Activated T-cell treated with anti-CD3 and anti-CD28 coated beads, Interleukin-2, amount 50 U/mL, for 48 hours (primary cell): ENCODE data around the gene OR51M1.

Experiments
- DNase-seq, 2 experiments: peaks; one replicate each; pipeline ENCODE4 v3.0.0-alpha.2; 2020

The OR51M1 gene

DNA sequence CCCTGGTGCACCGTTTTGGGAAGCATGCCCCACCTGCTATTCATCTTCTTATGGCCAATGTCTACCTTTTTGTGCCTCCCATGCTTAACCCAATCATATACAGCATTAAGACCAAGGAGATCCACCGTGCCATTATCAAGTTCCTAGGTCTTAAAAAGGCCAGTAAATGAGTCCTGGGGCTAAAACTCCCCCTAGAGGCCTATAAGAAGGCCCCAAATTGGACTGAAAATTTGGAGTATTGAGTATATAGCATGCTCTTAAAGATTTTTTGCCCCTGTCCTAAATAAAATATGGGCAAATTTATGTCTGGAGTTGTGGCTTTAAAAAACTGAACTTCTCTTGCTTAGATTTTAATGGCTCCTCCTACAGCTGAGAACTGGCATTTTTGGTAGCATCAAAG lies 6.6 kb downstream of the OR51M1 start:
- no peak for DNase-seq

DNA sequence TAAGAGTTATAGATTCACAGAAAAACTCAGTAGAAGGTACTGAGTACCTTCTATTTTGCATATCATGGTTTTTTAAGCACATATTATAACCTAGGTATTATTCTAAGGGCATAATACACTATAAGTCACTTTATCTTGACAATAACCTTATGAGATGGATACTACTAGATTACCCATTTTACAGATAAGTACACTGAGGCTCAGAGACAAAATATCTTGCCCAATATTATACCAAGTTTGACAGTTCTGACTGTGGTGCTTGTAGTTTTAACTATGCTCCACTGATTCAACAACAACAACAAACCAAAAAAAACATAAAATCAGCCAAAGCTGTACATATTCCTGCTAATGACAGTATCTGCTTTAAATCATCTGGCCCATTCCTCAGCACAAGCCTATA lies 10.5 kb downstream of the OR51M1 start:
- no peak for DNase-seq

DNA sequence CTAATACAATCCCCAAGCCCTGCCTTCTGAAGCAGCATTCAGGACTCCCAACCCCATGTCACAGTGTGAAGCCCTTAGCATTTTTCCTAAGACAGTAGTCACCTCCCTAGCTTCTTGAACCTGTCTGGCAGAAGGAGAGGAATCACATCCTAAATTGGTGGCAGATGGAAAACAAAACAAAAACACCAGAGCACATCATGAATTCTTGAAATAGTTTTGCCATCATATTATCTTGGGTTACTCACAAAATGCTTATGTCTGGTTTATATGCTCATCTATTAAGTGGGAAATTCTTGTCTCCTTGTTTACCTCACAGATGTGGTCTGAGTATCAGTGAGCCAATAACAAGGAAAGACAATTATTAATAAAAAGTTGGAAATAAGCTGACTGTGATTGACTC lies 15.3 kb downstream of the OR51M1 start:
- no peak for DNase-seq

DNA sequence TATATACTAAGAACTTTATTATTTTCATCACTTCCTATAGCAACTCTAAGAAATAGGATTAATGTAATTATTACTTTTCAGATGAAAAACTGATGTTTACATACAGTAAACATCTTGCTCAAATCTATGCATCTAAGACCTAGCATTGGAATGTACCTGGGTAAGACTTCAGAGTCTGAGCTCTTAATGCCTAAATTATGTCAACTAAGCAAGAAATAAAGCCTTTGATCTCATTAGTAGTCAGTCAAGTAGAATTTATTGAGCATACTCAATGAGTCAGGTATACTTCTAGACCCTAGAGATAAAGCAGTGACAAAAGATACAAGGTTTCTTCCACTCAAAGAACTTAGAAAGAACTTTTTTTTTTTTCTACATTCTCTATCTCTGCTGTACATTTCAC lies 21.6 kb downstream of the OR51M1 start:
- no peak for DNase-seq

DNA sequence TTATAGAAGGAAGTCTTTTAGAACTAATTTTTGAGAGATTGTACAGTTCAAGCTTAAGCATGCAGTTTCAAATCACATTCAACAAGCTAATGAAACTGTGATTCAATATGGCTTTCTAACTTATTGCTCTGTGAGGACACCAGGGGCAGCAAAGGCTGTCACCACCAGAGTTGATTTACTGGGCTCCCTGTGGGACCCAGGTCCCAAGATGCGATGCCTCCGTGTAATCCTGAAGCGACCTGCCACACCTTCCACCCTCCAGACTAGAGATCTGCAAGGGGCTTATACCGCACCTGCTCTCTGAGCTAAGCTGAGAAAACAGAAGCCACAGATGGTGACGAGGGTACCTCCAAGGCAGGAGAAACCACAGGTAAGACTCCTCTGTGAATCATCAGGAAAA lies 37.4 kb downstream of the OR51M1 start:
- DNase-seq: no peak

DNA sequence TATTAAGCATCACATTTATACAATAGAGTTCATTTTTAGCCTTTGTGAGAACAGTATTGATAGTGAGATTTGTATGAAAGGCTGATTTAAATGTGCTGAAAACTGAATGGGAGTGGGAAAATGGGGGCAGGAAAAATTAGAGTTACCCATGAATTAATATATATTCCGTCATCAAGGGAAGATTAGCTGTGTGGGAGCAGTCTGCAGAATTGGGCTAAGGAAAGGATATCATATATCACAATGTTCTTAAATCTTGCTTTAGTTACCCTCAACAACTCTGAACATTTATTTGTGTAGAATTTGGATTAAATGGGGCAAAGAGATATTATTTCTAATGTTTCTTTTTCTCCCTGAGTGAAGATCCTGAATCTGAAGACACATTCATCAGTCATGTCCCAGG lies 38.2 kb downstream of the OR51M1 start, which contains the start of gene OR51Q1:
TSS of gene OR51Q1 (plus strand) at position 301 of the 400 bp plus-strand sequence. CDS start at position 391, 90 bp downstream.
- DNase-seq: no peak

DNA sequence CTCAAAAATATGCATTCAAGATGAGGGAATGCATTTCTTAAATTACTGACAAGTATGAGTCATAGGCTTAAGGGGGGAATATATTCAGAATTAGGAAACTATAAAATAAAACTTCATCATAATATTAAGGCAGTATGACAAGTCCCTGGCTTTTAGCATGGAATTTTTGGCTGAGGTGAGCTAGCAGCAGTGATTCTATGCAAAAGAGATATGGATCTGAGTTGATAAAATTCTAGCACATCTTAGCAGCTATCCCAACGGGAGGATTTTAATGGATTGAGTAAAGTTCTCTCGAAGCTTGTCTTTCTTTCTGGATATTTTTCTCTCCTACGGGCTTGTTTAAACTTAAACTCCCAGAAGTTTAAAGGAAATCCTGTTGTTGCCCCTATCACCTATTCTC lies 39.5 kb downstream of the OR51M1 start:
- DNase-seq: no peak

DNA sequence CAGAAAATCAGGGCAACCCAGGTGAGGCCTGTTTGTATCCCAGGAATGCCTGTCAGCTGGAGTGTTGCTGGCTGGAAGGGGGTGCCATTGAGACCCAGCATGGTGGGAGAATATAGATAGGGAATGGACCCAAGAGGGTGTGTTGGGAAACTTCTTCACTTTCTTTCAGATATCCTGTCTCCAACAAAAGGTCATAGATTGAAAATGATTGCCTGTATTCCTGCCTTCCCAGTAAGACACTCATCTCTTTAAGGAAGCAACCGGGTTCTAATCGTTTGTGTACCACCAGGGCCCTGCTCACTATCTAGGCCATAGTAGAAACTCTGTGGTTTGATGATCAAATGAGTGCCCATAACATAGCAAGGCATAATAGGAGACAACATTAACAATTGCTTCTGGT lies 57.8 kb downstream of the OR51M1 start, which contains the start of gene OR51I1:
TSS of gene OR51I1 (minus strand) at position 101 of the 400 bp plus-strand sequence. CDS start at position 101, 0 bp downstream.
- DNase-seq: no peak
